GM15510 (cell line): ENCODE measurements around the gene TESK1.

ENCODE experiments used
- POLR2A ChIP-seq: IDR thresholded peaks from 3 replicates; pipeline ENCODE4 v1.6.1; 2011; ENCODE audit warnings: borderline replicate concordance; ENCODE audit not compliant: insufficient read length; ENCODE audit errors: extremely low read depth

Gene TESK1

GRCh38 chr9:35609001-35609819 lies 4.1 kb downstream of the TESK1 start:
- no peak for TF ChIP-seq POLR2A

GRCh38 chr9:35609820-35610163 lies 4.7 kb downstream of the TESK1 start:
- no peak for TF ChIP-seq POLR2A

- TF ChIP-seq POLR2A = no peak
Measured at GRCh38 chr9:35611230-35611797, 6.3 kb downstream of the TESK1 start.

- TF ChIP-seq POLR2A = no peak
Measured at GRCh38 chr9:35612843-35613242, 7.8 kb downstream of the TESK1 start.

GRCh38 chr9:35615981-35616680 lies 11.1 kb downstream of the TESK1 start:
- TF ChIP-seq POLR2A = no peak

GRCh38 chr9:35616681-35617459 lies 11.8 kb downstream of the TESK1 start:
- peak; percentile 66 for TF ChIP-seq POLR2A

- no peak for TF ChIP-seq POLR2A
Measured at GRCh38 chr9:35617548-35617947, 12.5 kb downstream of the TESK1 start.

- peak; percentile 43 for TF ChIP-seq POLR2A
Measured at GRCh38 chr9:35618325-35618727, 13.3 kb downstream of the TESK1 start, which contains the start of gene CD72. Gene CD72 (minus strand): TSS chr9:35618413. CDS start chr9:35618303, 110 bp downstream.

- TF ChIP-seq POLR2A = peak; percentile 54
Measured at GRCh38 chr9:35618854-35619799, 14.1 kb downstream of the TESK1 start.

- no peak for TF ChIP-seq POLR2A
Measured at GRCh38 chr9:35619800-35620158, 14.7 kb downstream of the TESK1 start.

GRCh38 chr9:35627575-35627974 lies 22.5 kb downstream of the TESK1 start:
- TF ChIP-seq POLR2A = no peak

GRCh38 chr9:35628389-35628991 lies 23.4 kb downstream of the TESK1 start:
- TF ChIP-seq POLR2A = no peak

GRCh38 chr9:35629597-35629996 lies 24.5 kb downstream of the TESK1 start:
- no peak for TF ChIP-seq POLR2A
